Measurements from ENCODE around the gene FHIT. TPM values are rescaled to one million over a fixed set of nuclear protein-coding genes. Genes with fewer than 3 reads are reported as not detected.

The FHIT gene
- total RNA-seq, 2 experiments from 2014 or later, result 7.6 to 7.9 TPM

DNA sequence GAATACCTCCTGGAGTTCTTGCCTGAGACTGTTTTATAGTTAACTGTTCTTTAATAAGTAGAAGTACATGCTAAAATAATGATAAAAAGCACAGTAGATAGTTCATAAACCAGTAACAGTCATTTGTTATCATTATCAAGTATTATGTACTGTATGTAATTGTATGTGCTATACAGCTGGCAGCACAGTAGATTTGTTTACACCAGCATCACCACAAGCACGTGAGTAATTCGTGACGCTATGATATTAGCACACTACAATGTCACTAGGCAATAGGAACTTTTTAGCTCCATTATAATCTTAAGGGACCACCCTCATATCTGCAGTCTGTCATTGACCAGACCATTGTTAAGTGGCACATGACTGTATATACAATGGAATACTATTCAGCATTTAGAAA, 534.7 kb downstream of the FHIT start:
- POLR2A ChIA-PET, result no interaction called here
- Mint-ChIP-seq H3K9me3 (peaks cover 1% of the 10 kb centered on the region), H3K27me3 (no peaks in the 10 kb centered on the region), H3K27ac (no peak overlapping the region), H3K4me1 (ENCODE audit: low read depth) (no peaks in the 10 kb centered on the region), H3K4me3 (no peak overlapping the region), H3K36me3 (ENCODE audit: low read depth) (peaks cover 2% of the 10 kb centered on the region)
- CTCF ChIA-PET, result no interaction called here
- TF ChIP-seq, protein P1, sequence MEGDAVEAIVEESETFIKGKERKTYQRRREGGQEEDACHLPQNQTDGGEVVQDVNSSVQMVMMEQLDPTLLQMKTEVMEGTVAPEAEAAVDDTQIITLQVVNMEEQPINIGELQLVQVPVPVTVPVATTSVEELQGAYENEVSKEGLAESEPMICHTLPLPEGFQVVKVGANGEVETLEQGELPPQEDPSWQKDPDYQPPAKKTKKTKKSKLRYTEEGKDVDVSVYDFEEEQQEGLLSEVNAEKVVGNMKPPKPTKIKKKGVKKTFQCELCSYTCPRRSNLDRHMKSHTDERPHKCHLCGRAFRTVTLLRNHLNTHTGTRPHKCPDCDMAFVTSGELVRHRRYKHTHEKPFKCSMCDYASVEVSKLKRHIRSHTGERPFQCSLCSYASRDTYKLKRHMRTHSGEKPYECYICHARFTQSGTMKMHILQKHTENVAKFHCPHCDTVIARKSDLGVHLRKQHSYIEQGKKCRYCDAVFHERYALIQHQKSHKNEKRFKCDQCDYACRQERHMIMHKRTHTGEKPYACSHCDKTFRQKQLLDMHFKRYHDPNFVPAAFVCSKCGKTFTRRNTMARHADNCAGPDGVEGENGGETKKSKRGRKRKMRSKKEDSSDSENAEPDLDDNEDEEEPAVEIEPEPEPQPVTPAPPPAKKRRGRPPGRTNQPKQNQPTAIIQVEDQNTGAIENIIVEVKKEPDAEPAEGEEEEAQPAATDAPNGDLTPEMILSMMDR (IDR thresholded peaks at IDR 0.05), result no peak
- DNase-seq (no peak), ATAC-seq (no peak)
- intact Hi-C loops (cut with micrococcal nuclease), result no loop called here

DNA sequence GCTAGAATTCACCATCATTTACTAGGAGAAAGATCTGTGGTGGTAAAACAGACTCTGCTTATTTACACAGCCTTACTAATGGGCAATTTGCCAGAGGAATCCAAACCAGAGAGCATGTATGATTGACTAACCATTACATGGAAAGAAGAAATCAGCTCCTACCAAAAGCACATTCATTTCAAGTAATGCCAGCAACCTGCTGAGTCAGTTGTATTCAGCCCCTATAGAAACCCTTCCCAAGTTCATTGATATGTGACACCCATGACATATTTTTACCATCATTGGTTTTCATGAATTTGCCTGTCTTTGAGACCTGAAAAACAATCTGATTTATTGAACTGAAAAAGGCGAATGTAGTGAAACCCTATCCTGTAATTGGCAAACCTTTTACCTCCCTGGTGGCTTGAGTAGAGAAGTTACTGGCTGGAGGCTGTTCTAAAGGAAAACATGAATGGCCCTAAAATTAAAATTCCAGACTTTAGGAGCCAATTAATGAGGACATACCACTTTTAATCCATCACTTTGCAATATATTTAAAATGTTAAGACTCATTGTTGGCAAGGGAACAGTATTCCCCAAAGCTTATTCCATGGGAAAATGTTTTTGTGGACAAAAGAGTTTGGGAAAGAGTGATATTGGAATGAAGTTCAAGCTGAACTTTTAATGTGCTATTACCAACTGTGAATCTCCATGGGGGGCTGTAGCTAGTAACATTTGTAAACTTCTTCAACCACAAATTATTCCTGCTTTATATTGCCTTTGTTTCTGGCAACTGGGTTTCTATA, 542.9 kb downstream of the FHIT start:
- TF ChIP-seq, protein P1 (IDR thresholded peaks at IDR 0.05), result no peak
- intact Hi-C loops (cut with micrococcal nuclease), result no loop called here
- ATAC-seq (no peak), DNase-seq (no peak)
- no peaks in the 10 kb centered on the region for H3K27me3 Mint-ChIP-seq
- no peaks in the 10 kb centered on the region for H3K4me1 Mint-ChIP-seq (ENCODE audit: low read depth)
- peaks cover 5% of the 10 kb centered on the region for H3K36me3 Mint-ChIP-seq (ENCODE audit: low read depth)
- POLR2A ChIA-PET, result no interaction called here
- H3K4me3 Mint-ChIP-seq, result no peak overlapping the region
- CTCF ChIA-PET, result no interaction called here
- peaks cover 4% of the 10 kb centered on the region for H3K9me3 Mint-ChIP-seq
- H3K27ac Mint-ChIP-seq, result no peak overlapping the region

DNA sequence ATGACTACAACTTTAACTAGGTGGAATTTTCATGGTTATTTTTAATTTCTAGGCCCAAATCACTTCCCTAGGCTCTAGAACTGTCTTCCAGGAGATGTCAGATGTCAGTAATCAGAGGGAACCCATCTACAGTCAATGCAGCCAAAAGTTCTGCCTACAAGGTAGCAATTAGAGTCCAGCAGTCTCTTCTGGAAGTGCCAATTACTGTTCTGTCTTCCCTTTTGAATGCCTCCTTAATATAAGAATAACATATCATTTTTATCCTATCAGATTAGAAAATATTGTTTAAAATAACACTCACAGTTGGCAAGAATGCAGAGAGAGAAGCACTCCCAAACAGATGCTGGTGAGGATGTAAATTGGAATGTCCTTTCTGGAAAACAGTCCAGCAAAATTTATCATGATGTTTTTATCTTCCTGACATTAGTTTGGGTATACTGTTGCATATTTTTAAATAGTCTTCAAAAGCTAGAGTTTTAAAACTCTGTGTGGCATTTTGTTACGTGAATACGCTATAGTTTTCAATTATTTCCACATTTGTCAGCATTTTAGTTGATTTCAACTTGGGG, 543.7 kb downstream of the FHIT start:
- no peak overlapping the region for H3K27ac Mint-ChIP-seq
- ATAC-seq (no peak), DNase-seq (no peak)
- H3K4me1 Mint-ChIP-seq (ENCODE audit: low read depth), result no peaks in the 10 kb centered on the region
- peaks cover 5% of the 10 kb centered on the region for H3K36me3 Mint-ChIP-seq (ENCODE audit: low read depth)
- no peaks in the 10 kb centered on the region for H3K27me3 Mint-ChIP-seq
- ChIA-PET CTCF (no interaction called here), POLR2A (no interaction called here)
- no peak overlapping the region for H3K4me3 Mint-ChIP-seq
- peaks cover 4% of the 10 kb centered on the region for H3K9me3 Mint-ChIP-seq
- TF ChIP-seq, protein P1 (IDR thresholded peaks at IDR 0.05), result no peak
- intact Hi-C loops (cut with micrococcal nuclease), result no loop called here

DNA sequence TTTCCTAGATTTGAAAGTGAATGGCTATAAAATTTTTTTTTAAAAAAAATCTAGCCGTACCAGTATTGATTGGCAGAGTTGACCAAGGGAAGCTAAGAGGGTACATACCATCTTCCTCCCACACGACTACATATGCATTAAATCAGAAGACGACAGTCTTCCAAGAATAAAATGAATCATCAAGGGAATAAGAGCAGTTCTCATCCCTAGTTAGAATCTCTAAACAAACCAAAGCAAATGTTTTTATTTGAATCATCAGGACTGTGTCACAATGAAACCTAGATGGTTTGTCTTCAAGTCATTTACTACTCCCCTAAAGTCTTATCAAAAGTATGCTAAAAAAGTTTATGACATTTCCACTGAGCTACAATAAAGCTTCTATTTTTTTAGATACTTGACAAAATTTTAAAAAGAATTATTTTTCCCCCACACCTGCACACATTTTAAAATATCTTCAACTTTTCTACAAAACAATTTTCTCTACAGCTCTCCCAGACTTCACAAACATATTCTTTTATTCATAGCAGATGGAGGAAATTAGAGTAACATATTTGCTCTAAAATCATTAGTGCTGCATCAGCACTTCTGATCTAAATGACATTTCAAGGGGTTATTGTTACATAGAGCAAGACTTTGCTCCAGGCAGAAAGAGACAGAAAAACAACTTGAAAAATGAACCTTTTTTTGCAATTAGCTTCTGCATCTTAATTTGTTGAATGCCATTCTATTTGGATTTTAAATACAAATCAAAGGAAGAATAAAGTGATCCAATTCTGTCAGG, 547.1 kb downstream of the FHIT start:
- POLR2A ChIA-PET, result no interaction called here
- no peak for ATAC-seq
- intact Hi-C loops (cut with micrococcal nuclease), result no loop called here
- Mint-ChIP-seq H3K9me3 (no peaks in the 10 kb centered on the region), H3K27ac (no peak overlapping the region), H3K4me1 (ENCODE audit: low read depth) (no peaks in the 10 kb centered on the region), H3K4me3 (no peak overlapping the region), H3K27me3 (no peaks in the 10 kb centered on the region), H3K36me3 (ENCODE audit: low read depth) (no peaks in the 10 kb centered on the region)
- TF ChIP-seq, protein P1 (IDR thresholded peaks at IDR 0.05), result no peak
- DNase-seq, result no peak
- CTCF ChIA-PET, result no interaction called here

DNA sequence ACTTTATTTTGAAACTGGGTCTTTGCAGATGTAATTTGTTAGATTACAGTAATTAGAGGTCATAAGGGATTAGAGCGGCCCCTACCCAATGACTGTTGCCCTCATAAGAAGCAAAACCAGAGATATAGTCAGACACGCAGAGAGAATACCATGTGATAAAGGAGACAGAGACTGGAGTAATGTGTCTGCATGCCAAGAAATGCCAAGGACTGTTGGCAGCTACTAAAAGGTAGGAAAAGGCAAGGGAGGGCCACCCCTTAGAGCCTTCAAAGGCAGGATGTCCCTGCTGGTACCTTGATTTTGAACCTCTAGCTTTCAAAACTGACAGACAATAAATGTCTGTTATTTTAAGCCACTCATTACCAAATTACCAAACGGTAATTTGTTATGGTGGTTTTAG, 548.2 kb downstream of the FHIT start:
- TF ChIP-seq, protein P1 (IDR thresholded peaks at IDR 0.05), result no peak
- intact Hi-C loops (cut with micrococcal nuclease), result no loop called here
- ChIA-PET POLR2A (no interaction called here), CTCF (no interaction called here)
- no peak for DNase-seq
- Mint-ChIP-seq H3K36me3 (ENCODE audit: low read depth) (no peaks in the 10 kb centered on the region), H3K4me3 (no peak overlapping the region), H3K27me3 (no peaks in the 10 kb centered on the region), H3K9me3 (no peaks in the 10 kb centered on the region), H3K4me1 (ENCODE audit: low read depth) (no peaks in the 10 kb centered on the region), H3K27ac (no peak overlapping the region)
- ATAC-seq, result no peak

All from activated CD8-positive, alpha-beta T cell treated with anti-CD3 and anti-CD28 coated beads for 36 hours (primary cell).